ENCODE data around the gene MEGF11. TPM values are rescaled to one million over a fixed set of nuclear protein-coding genes. Genes with fewer than 3 reads are reported as not detected.

The MEGF11 gene
- total RNA-seq, 4 donors from 2014 or later, result 0.76 TPM; not detected in 3

- Histone ChIP-seq H3K27me3 (no peaks in the 10 kb centered on the region), H3K36me3 (no peaks in the 10 kb centered on the region), H3K4me1 (no peaks in the 10 kb centered on the region), H3K9me3 (no peaks in the 10 kb centered on the region), H3K4me3 (no peak overlapping the region), H3K27ac (no peak overlapping the region)
- DNase-seq, result no peak
- TF ChIP-seq POLR2A (IDR thresholded peaks at IDR 0.05), result no peak
- no peak for TF ChIP-seq CTCF (IDR thresholded peaks at IDR 0.05)
- intact Hi-C loops (cut with DNase I; ENCODE audit: low total_unique reads), result no loop called here
Observed at GRCh38 chr15:65937476-65937875, 316.1 kb downstream of the MEGF11 start.

- intact Hi-C loops (cut with DNase I; ENCODE audit: low total_unique reads), result no loop called here
- DNase-seq, result no peak
Observed at GRCh38 chr15:65937054-65937453, 316.5 kb downstream of the MEGF11 start.

GRCh38 chr15:65936282-65936681 lies 317.3 kb downstream of the MEGF11 start:
- no peak for TF ChIP-seq CTCF (IDR thresholded peaks at IDR 0.05)
- TF ChIP-seq POLR2A (IDR thresholded peaks at IDR 0.05), result no peak
- no peaks in the 10 kb centered on the region for H3K36me3 ChIP-seq
- no peaks in the 10 kb centered on the region for H3K9me3 ChIP-seq
- no peaks in the 10 kb centered on the region for H3K4me1 ChIP-seq
- no peak overlapping the region for H3K4me3 ChIP-seq
- H3K27ac ChIP-seq, result no peak overlapping the region
- no peak for DNase-seq
- intact Hi-C loops (cut with DNase I; ENCODE audit: low total_unique reads), result no loop called here
- H3K27me3 ChIP-seq, result no peaks in the 10 kb centered on the region

More at GRCh38 chr15:65937054-65937453, 316.5 kb downstream of the MEGF11 start:
- no peaks in the 10 kb centered on the region for H3K36me3 ChIP-seq
- H3K27ac ChIP-seq, result no peak overlapping the region
- H3K4me3 ChIP-seq, result no peak overlapping the region
- no peaks in the 10 kb centered on the region for H3K9me3 ChIP-seq
- TF ChIP-seq CTCF (IDR thresholded peaks at IDR 0.05) (no peak), POLR2A (IDR thresholded peaks at IDR 0.05) (no peak)
- H3K27me3 ChIP-seq, result no peaks in the 10 kb centered on the region
- H3K4me1 ChIP-seq, result no peaks in the 10 kb centered on the region

- DNase-seq, result no peak
- H3K9me3 ChIP-seq, result no peaks in the 10 kb centered on the region
- H3K27me3 ChIP-seq, result no peaks in the 10 kb centered on the region
- intact Hi-C loops (cut with DNase I; ENCODE audit: low total_unique reads), result no loop called here
- no peak overlapping the region for H3K4me3 ChIP-seq
- TF ChIP-seq POLR2A (IDR thresholded peaks at IDR 0.05) (no peak), CTCF (IDR thresholded peaks at IDR 0.05) (no peak)
- no peaks in the 10 kb centered on the region for H3K36me3 ChIP-seq
- no peak overlapping the region for H3K27ac ChIP-seq
- no peaks in the 10 kb centered on the region for H3K4me1 ChIP-seq
Observed at GRCh38 chr15:65935391-65935790, 318.2 kb downstream of the MEGF11 start.

GRCh38 chr15:65931221-65931620 lies 322.3 kb downstream of the MEGF11 start:
- no peaks in the 10 kb centered on the region for H3K9me3 ChIP-seq
- no peaks in the 10 kb centered on the region for H3K36me3 ChIP-seq
- H3K27me3 ChIP-seq, result no peaks in the 10 kb centered on the region
- no peak for DNase-seq
- intact Hi-C loops (cut with DNase I; ENCODE audit: low total_unique reads), result no loop called here
- no peak overlapping the region for H3K27ac ChIP-seq
- no peaks in the 10 kb centered on the region for H3K4me1 ChIP-seq
- no peak overlapping the region for H3K4me3 ChIP-seq
- TF ChIP-seq POLR2A (IDR thresholded peaks at IDR 0.05) (no peak), CTCF (IDR thresholded peaks at IDR 0.05) (no peak)

Measured in uterus (tissue), 4 donors.